HUES48 (cell line): Measurements from ENCODE around the gene RAMAC.

Experiments used
- H3K27ac ChIP-seq: one replicate; pipeline ENCODE4 v1.7.0; 2013; ENCODE audit warnings: low read depth, low read length, inconsistent platforms
- H3K27me3 ChIP-seq: 2 replicates; pipeline ENCODE4 v1.6.1; 2013; ENCODE audit warnings: mild to moderate bottlenecking, low read length; ENCODE audit not compliant: control insufficient read depth, insufficient read depth
- H3K36me3 ChIP-seq: 2 replicates; pipeline ENCODE4 v1.6.1; 2013; ENCODE audit warnings: low read length; ENCODE audit not compliant: control insufficient read depth, insufficient read depth
- H3K4me1 ChIP-seq: 2 replicates; pipeline ENCODE4 v1.6.1; 2013; ENCODE audit warnings: mild to moderate bottlenecking, low read length; ENCODE audit not compliant: control insufficient read depth, insufficient read depth
- H3K4me3 ChIP-seq: 2 replicates; pipeline ENCODE4 v1.5.1; 2013; ENCODE audit warnings: mild to moderate bottlenecking, low read depth, low read length
- H3K9ac ChIP-seq: 2 replicates; pipeline ENCODE4 v1.6.1; 2013; ENCODE audit warnings: mild to moderate bottlenecking, low read depth, low read length, moderate library complexity
- H3K9me3 ChIP-seq: 2 replicates; pipeline ENCODE4 v1.6.1; 2013; ENCODE audit warnings: low read length; ENCODE audit not compliant: control insufficient read depth, insufficient read depth

RAMAC gene

DNA sequence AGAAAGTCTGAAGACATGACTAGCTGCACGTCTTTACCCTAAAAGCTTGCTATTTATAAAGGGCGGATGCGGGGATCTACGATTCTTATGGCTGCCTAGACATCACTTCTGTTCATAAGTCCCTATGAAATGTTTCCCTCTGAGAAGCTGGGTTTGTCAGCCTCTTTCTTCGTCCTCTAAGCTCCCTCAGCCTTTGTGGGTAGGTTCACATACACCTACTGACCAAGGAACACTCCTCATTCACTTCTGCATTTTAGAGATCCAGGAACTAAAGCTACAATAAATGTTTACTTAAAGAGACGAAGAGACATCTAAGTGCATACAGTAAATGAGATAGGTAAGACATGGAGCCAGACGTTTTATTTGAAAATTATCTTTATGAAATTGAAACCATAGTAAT lies 16.7 kb upstream of the RAMAC start:
- Histone ChIP-seq H3K27me3 (no peaks in the 10 kb centered on the region), H3K36me3 (no peaks in the 10 kb centered on the region), H3K9me3 (no peaks in the 10 kb centered on the region), H3K27ac (no peak overlapping the region), H3K9ac (no peak overlapping the region), H3K4me3 (no peak overlapping the region), H3K4me1 (no peaks in the 10 kb centered on the region)

DNA sequence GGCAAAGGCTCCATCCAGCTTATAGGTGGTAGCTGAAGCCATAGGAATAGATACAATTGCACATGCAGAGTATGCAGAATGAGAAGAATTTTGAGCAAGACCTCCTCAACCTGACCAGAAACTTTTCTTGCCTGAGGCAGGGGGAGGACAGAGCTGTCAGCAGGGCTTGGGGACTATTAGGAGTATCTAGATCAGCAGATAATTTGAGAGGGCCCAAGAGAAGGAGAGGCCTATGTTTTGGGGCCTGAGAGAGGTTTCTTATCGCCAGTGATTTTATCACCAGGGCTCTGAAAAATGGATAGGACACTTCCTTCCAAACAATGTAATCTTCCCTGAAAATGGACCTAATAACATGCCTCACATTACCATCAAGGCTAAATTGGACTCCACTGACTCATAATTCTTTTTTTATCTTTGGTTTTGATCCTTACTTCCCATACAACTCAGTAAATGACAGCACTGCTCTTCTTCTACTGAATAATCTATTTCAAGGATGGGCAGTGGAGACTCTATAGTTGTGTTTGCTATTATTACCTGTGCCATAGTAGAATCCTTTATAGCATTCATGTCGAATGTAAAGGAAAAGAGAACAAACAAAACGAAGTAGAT lies 15.8 kb upstream of the RAMAC start:
- Histone ChIP-seq H3K9ac (no peak overlapping the region), H3K9me3 (no peaks in the 10 kb centered on the region), H3K4me3 (no peak overlapping the region), H3K27me3 (no peaks in the 10 kb centered on the region), H3K27ac (no peak overlapping the region), H3K36me3 (no peaks in the 10 kb centered on the region), H3K4me1 (no peaks in the 10 kb centered on the region)

DNA sequence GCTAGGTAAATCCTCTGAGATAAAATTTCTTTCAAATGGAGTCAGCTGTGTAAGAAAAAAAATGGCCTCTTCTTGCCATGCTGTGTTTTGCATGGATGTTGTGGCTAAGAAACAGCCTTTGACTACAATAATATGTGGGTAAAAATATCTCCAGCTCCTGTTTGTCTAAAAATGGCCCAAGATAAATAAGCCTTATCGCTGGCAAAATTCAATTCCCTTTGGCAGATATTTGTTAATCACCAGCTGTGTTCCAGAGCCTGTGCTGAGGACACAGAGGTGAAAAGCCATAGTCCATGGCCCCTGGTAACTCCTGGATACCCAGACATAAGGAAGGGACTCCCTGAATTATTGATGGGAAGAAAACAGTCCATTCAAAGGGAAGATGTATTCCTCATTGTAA lies 15.3 kb upstream of the RAMAC start:
- Histone ChIP-seq H3K9me3 (no peaks in the 10 kb centered on the region), H3K9ac (no peak overlapping the region), H3K4me3 (no peak overlapping the region), H3K27ac (no peak overlapping the region), H3K36me3 (no peaks in the 10 kb centered on the region), H3K4me1 (no peaks in the 10 kb centered on the region), H3K27me3 (no peaks in the 10 kb centered on the region)

DNA sequence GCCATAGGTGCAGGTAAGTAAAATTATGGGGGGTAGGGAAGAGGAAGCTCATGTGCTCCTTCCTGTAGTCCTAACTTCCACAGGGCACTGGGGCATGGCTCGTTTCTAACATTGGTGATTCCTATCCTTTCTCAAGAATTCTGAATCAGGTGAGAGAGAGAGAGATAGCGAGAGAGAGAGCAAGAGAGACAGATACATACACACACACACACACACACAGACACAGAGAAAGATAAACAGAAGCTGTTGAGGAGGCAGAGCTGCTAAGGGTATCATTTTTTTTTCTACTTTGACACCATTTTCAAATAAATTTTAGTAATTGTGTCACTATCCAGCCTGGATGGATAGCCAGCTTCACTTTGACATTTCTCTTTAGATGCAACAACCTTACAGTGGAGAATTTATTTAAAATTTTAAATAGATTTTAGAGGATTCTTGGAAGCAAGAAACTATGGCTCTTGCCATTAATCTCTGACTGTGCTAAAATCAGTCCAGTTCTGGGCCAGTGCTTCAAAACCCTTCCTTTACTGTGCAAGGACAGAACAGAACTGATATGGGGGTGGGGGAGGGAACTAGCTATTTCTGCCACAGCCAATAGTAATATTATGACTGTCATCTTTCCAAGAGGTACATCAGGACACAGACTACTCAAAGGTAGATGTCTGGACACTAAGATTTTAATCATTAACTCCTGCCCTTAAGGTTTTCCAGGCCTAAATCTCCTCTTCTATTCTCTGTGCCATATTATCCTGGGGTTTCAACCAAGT lies 14.6 kb upstream of the RAMAC start:
- H3K9me3 ChIP-seq, result no peaks in the 10 kb centered on the region
- H3K9ac ChIP-seq, result no peak overlapping the region
- no peaks in the 10 kb centered on the region for H3K4me1 ChIP-seq
- no peak overlapping the region for H3K4me3 ChIP-seq
- H3K36me3 ChIP-seq, result no peaks in the 10 kb centered on the region
- H3K27me3 ChIP-seq, result no peaks in the 10 kb centered on the region
- H3K27ac ChIP-seq, result no peak overlapping the region

DNA sequence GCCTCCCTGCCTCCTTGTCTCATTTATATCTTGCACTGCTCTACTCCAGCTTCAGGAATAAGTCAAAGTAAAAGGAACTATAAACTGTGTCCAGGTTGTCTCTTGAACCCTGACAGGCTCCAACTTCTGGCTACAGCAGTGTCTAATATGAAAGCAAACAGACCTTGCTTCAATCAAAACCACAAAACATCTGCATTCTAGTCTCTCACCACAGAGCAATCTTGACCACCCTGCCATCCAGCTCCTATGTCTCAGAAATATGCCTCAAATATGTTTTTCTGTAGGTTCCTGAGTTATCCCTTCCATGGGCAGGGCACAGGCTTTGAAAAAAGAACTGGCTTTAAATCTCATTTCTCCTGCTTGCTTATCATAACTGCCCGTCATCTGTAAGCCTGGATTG lies 13.0 kb upstream of the RAMAC start:
- H3K4me3 ChIP-seq, result no peak overlapping the region
- H3K27me3 ChIP-seq, result no peaks in the 10 kb centered on the region
- H3K4me1 ChIP-seq, result no peaks in the 10 kb centered on the region
- no peak overlapping the region for H3K9ac ChIP-seq
- no peaks in the 10 kb centered on the region for H3K36me3 ChIP-seq
- H3K9me3 ChIP-seq, result no peaks in the 10 kb centered on the region
- no peak overlapping the region for H3K27ac ChIP-seq

DNA sequence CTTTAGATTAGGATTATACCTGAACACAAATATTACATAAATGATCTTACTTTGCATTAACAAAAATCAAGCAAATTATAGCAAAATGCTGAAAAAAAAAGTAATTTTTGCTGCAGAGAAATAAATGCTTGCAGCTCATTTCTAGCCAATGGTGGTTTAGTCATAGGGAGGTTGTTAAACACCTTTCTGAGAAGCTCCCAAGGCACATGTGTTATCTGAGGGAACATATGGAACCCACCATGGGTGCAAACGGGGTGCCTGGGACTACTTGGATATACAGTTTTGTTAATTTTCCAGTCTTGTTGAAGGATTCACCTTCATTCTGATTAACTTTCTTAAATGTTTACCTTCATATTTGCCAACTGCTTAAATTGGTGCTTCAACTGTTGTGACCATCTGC lies 8.9 kb upstream of the RAMAC start:
- Histone ChIP-seq H3K27me3 (no peaks in the 10 kb centered on the region), H3K27ac (no peak overlapping the region), H3K9ac (no peak overlapping the region), H3K4me1 (no peaks in the 10 kb centered on the region), H3K9me3 (no peaks in the 10 kb centered on the region), H3K4me3 (no peak overlapping the region), H3K36me3 (no peaks in the 10 kb centered on the region)

DNA sequence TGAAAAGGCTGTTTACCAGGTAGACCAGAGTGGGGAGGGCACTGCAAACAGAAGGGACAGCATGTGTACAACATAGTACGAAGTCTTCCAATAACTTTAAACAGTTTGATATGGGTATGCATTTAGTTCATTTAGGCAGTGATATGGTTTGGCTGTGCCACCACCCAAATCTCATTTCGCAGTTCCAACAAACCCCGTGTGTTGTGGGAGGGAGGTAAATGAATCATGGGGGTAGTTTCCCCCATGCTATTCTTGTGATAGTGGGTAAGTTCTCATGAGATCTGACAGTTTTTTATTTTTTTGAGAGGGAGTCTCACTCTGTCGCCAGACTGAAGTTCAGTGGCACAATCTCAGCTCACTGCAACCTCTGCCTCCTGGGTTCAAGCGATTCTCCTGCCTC lies 7.6 kb upstream of the RAMAC start:
- H3K36me3 ChIP-seq, result no peaks in the 10 kb centered on the region
- H3K9me3 ChIP-seq, result no peaks in the 10 kb centered on the region
- H3K4me1 ChIP-seq, result no peaks in the 10 kb centered on the region
- H3K4me3 ChIP-seq, result no peak overlapping the region
- no peaks in the 10 kb centered on the region for H3K27me3 ChIP-seq
- H3K27ac ChIP-seq, result no peak overlapping the region
- H3K9ac ChIP-seq, result no peak overlapping the region

DNA sequence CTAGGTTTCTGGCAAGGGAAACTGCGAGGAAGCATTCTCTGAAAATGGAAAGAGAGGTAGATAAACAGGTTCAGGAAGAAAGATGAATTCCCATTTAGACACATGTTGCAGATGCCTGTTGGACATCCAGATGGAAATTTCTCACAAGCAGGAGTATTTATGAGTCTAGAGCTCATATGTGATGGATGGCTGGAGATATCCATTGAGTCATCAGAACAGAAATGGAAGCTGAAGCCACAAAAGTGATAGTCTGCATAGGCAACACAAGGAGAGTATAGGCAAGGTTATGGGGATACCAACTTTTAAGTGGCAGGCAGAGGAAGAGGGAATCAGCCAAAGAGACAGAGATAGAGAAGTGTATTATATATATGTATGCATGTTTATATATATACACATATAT lies 6.3 kb upstream of the RAMAC start:
- Histone ChIP-seq H3K4me3 (no peak overlapping the region), H3K9ac (no peak overlapping the region), H3K27ac (no peak overlapping the region), H3K36me3 (no peaks in the 10 kb centered on the region), H3K9me3 (no peaks in the 10 kb centered on the region), H3K27me3 (no peaks in the 10 kb centered on the region), H3K4me1 (no peaks in the 10 kb centered on the region)

DNA sequence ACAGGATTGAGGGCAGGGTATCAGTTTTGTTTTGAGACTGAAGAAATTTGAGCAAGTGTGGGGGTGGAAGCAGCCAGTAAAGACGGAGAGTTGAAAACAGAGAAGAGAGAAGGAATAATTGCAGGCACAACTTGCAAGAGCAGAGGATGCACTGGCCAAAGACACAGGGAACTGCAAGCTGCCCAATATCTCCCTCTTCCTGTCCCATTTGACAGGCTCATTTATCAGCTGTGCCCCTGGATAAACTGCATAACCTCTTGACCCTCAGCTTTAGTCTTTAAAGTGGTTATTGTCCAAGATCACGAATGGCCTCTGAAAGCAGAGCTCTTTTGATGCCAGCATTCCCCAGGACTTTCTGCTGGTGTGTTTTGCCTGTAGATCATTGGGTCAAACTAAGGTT lies 5.0 kb upstream of the RAMAC start:
- Histone ChIP-seq H3K36me3 (no peaks in the 10 kb centered on the region), H3K4me1 (no peaks in the 10 kb centered on the region), H3K4me3 (no peak overlapping the region), H3K27me3 (peaks cover 6% of the 10 kb centered on the region), H3K9ac (no peak overlapping the region), H3K27ac (no peak overlapping the region), H3K9me3 (no peaks in the 10 kb centered on the region)

DNA sequence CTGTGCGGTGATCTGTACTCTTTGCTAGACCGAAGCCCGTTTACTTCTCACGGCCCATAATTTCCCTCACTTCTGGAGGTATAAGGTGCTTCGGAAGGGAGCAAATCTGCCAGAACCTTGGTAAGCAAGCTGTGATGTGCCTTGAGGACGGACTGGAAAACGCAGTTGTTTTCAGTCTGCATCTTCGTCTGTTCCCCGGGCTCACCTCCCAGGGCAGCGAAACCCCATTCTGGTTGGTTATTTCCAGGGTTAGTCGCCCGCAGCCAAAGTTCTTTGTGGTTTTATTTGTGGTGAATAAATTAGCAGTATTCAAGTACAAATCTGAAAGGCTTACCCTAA lies 401 bp downstream of the RAMAC start:
- Histone ChIP-seq H3K4me3 (peak overlapping the region; percentile 91), H3K9me3 (no peaks in the 10 kb centered on the region), H3K27me3 (peaks cover 6% of the 10 kb centered on the region), H3K27ac (peak overlapping the region; percentile 52), H3K4me1 (no peaks in the 10 kb centered on the region), H3K9ac (peak overlapping the region; percentile 79), H3K36me3 (peaks cover 24% of the 10 kb centered on the region)

DNA sequence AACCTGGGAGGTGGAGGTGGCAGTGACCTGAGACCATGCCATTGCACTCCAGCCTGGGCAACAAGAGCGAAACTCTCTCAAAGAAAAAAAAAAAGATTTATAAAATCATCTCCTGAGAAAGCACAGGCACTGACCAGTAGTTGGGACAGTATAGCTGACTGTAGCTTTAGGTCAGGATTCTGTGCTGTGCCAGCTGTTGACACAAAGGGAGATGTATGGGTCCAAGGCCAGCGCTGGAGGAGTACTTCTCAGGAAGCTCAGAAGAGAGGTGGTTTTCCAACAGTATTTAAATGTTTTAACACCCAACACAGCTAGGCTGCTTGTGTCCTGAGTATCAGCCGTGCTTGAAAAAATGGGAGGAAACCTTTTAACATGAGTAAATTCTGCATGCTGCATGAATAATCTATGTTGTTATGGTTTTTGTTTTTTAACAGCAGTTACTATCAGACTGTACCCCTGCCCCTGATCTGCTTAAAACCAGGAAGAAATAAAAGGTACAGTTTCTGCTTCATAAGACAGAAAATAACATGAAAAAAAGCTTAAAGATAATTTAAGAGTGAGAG lies 6.5 kb downstream of the RAMAC start:
- Histone ChIP-seq H3K27ac (no peak overlapping the region), H3K9ac (no peak overlapping the region), H3K27me3 (no peaks in the 10 kb centered on the region), H3K9me3 (no peaks in the 10 kb centered on the region), H3K4me1 (no peaks in the 10 kb centered on the region), H3K4me3 (no peak overlapping the region), H3K36me3 (peaks cover 20% of the 10 kb centered on the region)
